OCI-LY1 (cell line): ENCODE measurements around the gene ACOX1.

ENCODE experiments used
- H2AFZ ChIP-seq: fragments of 200-600 bp; sonication (generic), shearing (Covaris generic); 2 replicates; pipeline ENCODE4 v1.6.0; 2014; ENCODE audit warnings: antibody characterized with exemption, mild to moderate bottlenecking, low read length
- H3F3A ChIP-seq: fragments of 200-600 bp; sonication (generic), shearing (Covaris generic); 2 replicates; pipeline ENCODE4 v1.6.0; 2014; ENCODE audit warnings: mild to moderate bottlenecking, antibody characterized with exemption, low read length, moderate library complexity; ENCODE audit not compliant: insufficient read depth
- H3K27ac ChIP-seq: fragments of 200-600 bp; sonication (generic); 2 replicates; pipeline ENCODE4 v1.5.1; 2014; ENCODE audit warnings: low read length, mixed run types, mild to moderate bottlenecking, low read depth; ENCODE audit not compliant: poor library complexity, severe bottlenecking
- H3K27me3 ChIP-seq: fragments of 200-600 bp; sonication (generic); 2 replicates; pipeline ENCODE4 v1.6.0; 2014; ENCODE audit warnings: antibody characterized with exemption, mild to moderate bottlenecking, low read length, moderate library complexity; ENCODE audit not compliant: insufficient read depth
- H3K36me3 ChIP-seq: fragments of 200-600 bp; sonication (generic); 2 replicates; pipeline ENCODE4 v1.6.1; 2014; ENCODE audit warnings: mild to moderate bottlenecking, antibody characterized with exemption, low read length, moderate library complexity, mixed read lengths; ENCODE audit not compliant: insufficient read depth
- H3K4me1 ChIP-seq: fragments of 200-600 bp; sonication (generic); 2 replicates; pipeline ENCODE4 v1.5.1; 2014; ENCODE audit warnings: mild to moderate bottlenecking, low read length, moderate library complexity; ENCODE audit not compliant: insufficient read depth, severe bottlenecking
- H3K4me2 ChIP-seq: fragments of 200-600 bp; sonication (generic), shearing (Covaris generic); 2 replicates; pipeline ENCODE4 v1.6.1; 2014; ENCODE audit warnings: low read length
- H3K4me3 ChIP-seq: fragments of 200-600 bp; sonication (generic); 2 replicates; pipeline ENCODE4 v1.5.1; 2014; ENCODE audit warnings: low read length, low read depth, mild to moderate bottlenecking, mixed read lengths; ENCODE audit not compliant: poor library complexity, severe bottlenecking
- H3K79me2 ChIP-seq: fragments of 200-600 bp; shearing (Covaris generic); 2 replicates; pipeline ENCODE4 v1.6.1; 2016; ENCODE audit warnings: mixed run types, low read length, mixed read lengths; ENCODE audit not compliant: insufficient read depth
- H3K9ac ChIP-seq: fragments of 200-600 bp; sonication (generic), shearing (Covaris generic); 2 replicates; pipeline ENCODE4 v1.6.1; 2014; ENCODE audit warnings: mild to moderate bottlenecking, low read length, mixed read lengths
- H3K9me2 ChIP-seq: fragments of 200-600 bp; sonication (generic), shearing (Covaris generic); 2 replicates; pipeline ENCODE4 v1.6.1; 2014; ENCODE audit warnings: low read depth, mild to moderate bottlenecking, low read length, mixed read lengths
- H3K9me3 ChIP-seq: fragments of 200-600 bp; shearing (Covaris generic); 2 replicates; pipeline ENCODE4 v1.6.1; 2014; ENCODE audit warnings: low read length, mixed read lengths
- H4K20me1 ChIP-seq: fragments of 200-600 bp; sonication (generic), shearing (Covaris generic); 2 replicates; pipeline ENCODE4 v1.6.0; 2016; ENCODE audit warnings: mild to moderate bottlenecking, low read length; ENCODE audit not compliant: insufficient read depth
- EZH2 ChIP-seq: fragments of 200-600 bp; sonication (generic), shearing (Covaris generic); IDR thresholded peaks from 2 replicates; pipeline ENCODE4 v1.8.0; 2017; ENCODE audit warnings: borderline replicate concordance, mixed run types, mild to moderate bottlenecking, antibody characterized with exemption, low read length, moderate library complexity, mixed read lengths
- TF ChIP-seq, protein P1 (sequence below): fragments of 200-600 bp; sonication (generic), shearing (Covaris generic); IDR thresholded peaks from 2 replicates; pipeline ENCODE4 v1.5.1; 2017; ENCODE audit warnings: mild to moderate bottlenecking, antibody characterized with exemption, low read length, moderate library complexity, mixed read lengths

Gene ACOX1

DNA sequence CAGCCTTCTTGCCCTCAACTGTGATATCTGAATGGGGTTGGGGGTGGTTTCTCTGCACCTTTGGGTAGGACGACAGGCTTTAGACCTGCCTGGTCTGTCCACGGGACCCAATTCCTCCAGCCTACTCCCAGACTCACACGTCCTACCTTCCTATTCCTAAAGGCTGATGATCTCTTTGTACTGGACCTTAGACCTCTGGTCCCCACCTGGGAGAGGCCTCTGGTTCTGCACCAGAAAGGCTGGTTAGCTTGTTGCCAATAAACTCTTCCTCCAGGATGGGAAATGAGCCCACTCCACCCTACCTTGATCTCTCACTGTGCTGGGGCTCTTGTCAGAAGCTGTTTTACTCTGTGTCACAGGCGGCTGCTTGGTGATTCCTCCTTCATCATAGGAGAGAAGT is 52.5 kb downstream of the ACOX1 start:
- Histone ChIP-seq H3K9me3 (no peaks in the 10 kb centered on the region), H3K4me1 (no peaks in the 10 kb centered on the region), H3F3A (no peaks in the 10 kb centered on the region; the same call in 1 of the 2 replicates), H3K9me2 (no peaks in the 10 kb centered on the region), H2AFZ (no peak overlapping the region), H3K4me2 (no peak overlapping the region), H4K20me1 (no peaks in the 10 kb centered on the region), H3K27ac (no peak overlapping the region), H3K36me3 (peaks cover 42% of the 10 kb centered on the region; the same call in 1 of the 2 replicates), H3K27me3 (no peaks in the 10 kb centered on the region), H3K4me3 (no peak overlapping the region), H3K9ac (no peak overlapping the region), H3K79me2 (no peaks in the 10 kb centered on the region)
- TF ChIP-seq, protein P1, sequence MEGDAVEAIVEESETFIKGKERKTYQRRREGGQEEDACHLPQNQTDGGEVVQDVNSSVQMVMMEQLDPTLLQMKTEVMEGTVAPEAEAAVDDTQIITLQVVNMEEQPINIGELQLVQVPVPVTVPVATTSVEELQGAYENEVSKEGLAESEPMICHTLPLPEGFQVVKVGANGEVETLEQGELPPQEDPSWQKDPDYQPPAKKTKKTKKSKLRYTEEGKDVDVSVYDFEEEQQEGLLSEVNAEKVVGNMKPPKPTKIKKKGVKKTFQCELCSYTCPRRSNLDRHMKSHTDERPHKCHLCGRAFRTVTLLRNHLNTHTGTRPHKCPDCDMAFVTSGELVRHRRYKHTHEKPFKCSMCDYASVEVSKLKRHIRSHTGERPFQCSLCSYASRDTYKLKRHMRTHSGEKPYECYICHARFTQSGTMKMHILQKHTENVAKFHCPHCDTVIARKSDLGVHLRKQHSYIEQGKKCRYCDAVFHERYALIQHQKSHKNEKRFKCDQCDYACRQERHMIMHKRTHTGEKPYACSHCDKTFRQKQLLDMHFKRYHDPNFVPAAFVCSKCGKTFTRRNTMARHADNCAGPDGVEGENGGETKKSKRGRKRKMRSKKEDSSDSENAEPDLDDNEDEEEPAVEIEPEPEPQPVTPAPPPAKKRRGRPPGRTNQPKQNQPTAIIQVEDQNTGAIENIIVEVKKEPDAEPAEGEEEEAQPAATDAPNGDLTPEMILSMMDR: no peak
- TF ChIP-seq EZH2: no peak

DNA sequence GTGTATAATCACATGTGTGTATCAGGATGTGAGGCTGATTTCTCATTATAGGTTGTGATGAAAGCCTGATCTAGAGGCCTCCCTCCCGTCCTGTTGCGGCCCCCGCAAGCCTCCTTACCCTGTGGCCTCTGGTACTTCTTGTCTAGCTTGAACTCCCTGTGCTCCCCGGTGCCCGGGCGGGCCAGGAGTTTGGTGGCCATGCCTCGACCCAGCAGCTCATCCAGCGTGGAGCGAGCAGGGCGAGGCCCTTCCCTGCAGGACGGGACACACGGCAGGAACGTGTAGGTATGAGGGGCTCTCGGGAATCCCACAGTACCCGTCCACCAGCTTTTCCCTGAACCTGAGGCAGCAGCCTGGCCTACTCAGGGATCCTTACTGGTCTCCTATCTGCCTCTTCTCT is 53.1 kb downstream of the ACOX1 start:
- Histone ChIP-seq H3K36me3 (peaks cover 42% of the 10 kb centered on the region; the same call in 1 of the 2 replicates), H3K9me3 (no peaks in the 10 kb centered on the region), H3K9ac (no peak overlapping the region), H2AFZ (no peak overlapping the region), H3K9me2 (no peaks in the 10 kb centered on the region), H3K79me2 (no peaks in the 10 kb centered on the region), H3K4me1 (no peaks in the 10 kb centered on the region), H3K4me2 (no peak overlapping the region), H3K4me3 (no peak overlapping the region), H3K27me3 (no peaks in the 10 kb centered on the region), H4K20me1 (no peaks in the 10 kb centered on the region), H3K27ac (no peak overlapping the region), H3F3A (no peaks in the 10 kb centered on the region; the same call in 1 of the 2 replicates)
- TF ChIP-seq, protein P1: no peak
- no peak for TF ChIP-seq EZH2

DNA sequence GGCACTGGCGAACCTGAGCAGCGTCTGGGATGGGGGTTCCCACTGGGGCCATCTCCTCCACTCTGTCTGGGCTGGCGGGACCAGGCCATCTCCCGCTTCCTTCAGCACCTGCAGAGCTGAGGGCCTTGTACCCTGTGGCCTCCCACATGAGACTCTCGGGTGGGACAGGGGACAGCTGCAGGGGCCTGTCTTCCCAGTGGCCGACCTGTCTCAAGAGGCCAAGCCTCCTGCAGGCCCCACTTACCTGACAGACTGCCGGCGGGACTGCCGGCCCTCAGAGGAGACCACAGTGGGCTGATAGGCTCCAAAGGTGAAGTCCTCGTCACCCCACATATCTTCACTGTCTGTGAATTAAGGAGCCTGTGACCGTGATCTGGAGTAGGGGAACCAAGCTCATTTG is 53.9 kb downstream of the ACOX1 start:
- Histone ChIP-seq H3K27ac (no peak overlapping the region), H3K4me1 (no peaks in the 10 kb centered on the region), H3K79me2 (no peaks in the 10 kb centered on the region), H3K4me2 (no peak overlapping the region), H4K20me1 (no peaks in the 10 kb centered on the region), H3K9ac (no peak overlapping the region), H3K4me3 (no peak overlapping the region), H3K9me2 (no peaks in the 10 kb centered on the region), H3K36me3 (peaks cover 42% of the 10 kb centered on the region; the same call in 1 of the 2 replicates), H3K27me3 (no peaks in the 10 kb centered on the region), H2AFZ (no peak overlapping the region), H3K9me3 (no peaks in the 10 kb centered on the region), H3F3A (no peaks in the 10 kb centered on the region; the same call in 1 of the 2 replicates)
- TF ChIP-seq, protein P1: no peak
- TF ChIP-seq EZH2: no peak
